ENCODE results near the gene ANTKMT.

ANTKMT gene

GRCh38 chr16:704047-704446, 16.9 kb upstream of the ANTKMT start:
- H3K4me2 ChIP-seq (ENCODE audit: low read length) = no peak overlapping the region

DNA sequence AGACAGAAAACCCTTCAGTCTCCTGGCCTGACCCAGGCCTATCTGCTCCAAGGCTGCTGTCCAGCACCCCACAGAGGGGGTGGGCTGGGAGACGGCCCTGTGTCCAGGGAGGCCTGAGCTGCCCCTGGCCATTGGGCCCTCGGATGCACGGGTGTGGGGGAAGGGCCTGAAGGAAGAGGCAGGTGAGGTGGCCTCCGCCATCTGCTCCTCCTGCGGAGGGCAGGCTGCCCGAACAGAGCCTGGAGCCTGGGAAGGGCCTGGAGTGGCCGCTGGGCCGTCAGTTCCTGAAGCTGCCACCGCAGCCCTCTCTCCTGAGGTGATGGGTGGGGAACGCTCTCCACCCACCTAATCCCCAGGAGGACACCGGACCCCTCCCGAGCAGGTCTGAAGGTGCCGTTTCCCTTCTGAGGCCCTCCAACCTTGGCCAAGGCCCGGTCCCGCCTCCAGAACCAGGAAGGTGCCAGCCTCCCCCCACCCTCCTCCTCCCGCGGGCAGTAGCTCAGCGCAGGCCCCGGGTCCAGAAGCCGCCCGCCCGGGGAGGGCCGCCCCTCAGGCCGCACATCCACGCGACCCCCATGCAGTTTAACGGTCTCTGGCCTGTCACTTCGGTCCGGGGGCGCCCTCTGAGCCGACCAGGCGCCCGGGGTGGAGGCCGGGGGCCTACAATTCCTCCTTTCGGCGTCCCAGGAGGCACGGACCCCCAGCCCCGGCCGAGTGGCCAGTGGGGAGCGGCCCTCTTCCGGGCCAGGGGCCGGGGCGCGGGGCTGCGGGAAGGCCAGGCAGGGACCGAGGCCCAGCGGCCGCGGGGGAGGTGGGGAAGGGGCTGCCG, 16.2 kb upstream of the ANTKMT start:
- Histone ChIP-seq H3K4me1 (ENCODE audit: low read length) (no peaks in the 10 kb centered on the region), H3K27me3 (ENCODE audit: low read depth, low read length) (peaks cover 5% of the 10 kb centered on the region; the same call in 1 of the 2 replicates), H3K9me3 (ENCODE audit: insufficient read depth, low read length) (no peaks in the 10 kb centered on the region), H3K4me3 (ENCODE audit: low read length) (no peak overlapping the region), H3K36me3 (replicated peaks; ENCODE audit: low read depth, low read length) (no peaks in the 10 kb centered on the region), H3K4me2 (ENCODE audit: low read length) (no peak overlapping the region), H3K79me2 (ENCODE audit: low read length) (no peaks in the 10 kb centered on the region), H4K20me1 (ENCODE audit: insufficient read depth, low read length) (no peaks in the 10 kb centered on the region), H3K27ac (ENCODE audit: low read length) (no peak overlapping the region), H3K9ac (ENCODE audit: low read length) (no peak overlapping the region), H2AFZ (ENCODE audit: low read depth, low read length) (no peak overlapping the region)
- TF ChIP-seq, protein P1, sequence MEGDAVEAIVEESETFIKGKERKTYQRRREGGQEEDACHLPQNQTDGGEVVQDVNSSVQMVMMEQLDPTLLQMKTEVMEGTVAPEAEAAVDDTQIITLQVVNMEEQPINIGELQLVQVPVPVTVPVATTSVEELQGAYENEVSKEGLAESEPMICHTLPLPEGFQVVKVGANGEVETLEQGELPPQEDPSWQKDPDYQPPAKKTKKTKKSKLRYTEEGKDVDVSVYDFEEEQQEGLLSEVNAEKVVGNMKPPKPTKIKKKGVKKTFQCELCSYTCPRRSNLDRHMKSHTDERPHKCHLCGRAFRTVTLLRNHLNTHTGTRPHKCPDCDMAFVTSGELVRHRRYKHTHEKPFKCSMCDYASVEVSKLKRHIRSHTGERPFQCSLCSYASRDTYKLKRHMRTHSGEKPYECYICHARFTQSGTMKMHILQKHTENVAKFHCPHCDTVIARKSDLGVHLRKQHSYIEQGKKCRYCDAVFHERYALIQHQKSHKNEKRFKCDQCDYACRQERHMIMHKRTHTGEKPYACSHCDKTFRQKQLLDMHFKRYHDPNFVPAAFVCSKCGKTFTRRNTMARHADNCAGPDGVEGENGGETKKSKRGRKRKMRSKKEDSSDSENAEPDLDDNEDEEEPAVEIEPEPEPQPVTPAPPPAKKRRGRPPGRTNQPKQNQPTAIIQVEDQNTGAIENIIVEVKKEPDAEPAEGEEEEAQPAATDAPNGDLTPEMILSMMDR (IDR thresholded peaks at IDR 0.05; ENCODE audit: low read depth, low read length) = no peak
- TF ChIP-seq EZH2phosphoT487 (IDR thresholded peaks at IDR 0.05; ENCODE audit: low read depth) = no peak

More at GRCh38 chr16:704047-704446, 16.9 kb upstream of the ANTKMT start:
- no peaks in the 10 kb centered on the region for H3K4me1 ChIP-seq (ENCODE audit: low read length)
- H2AFZ ChIP-seq (ENCODE audit: low read depth, low read length) = no peak overlapping the region
- H4K20me1 ChIP-seq (ENCODE audit: insufficient read depth, low read length) = no peaks in the 10 kb centered on the region
- TF ChIP-seq, protein P1 (IDR thresholded peaks at IDR 0.05; ENCODE audit: low read depth, low read length) = no peak
- no peak for TF ChIP-seq EZH2phosphoT487 (IDR thresholded peaks at IDR 0.05; ENCODE audit: low read depth)
- no peak overlapping the region for H3K9ac ChIP-seq (ENCODE audit: low read length)
- H3K27me3 ChIP-seq (ENCODE audit: low read depth, low read length) = no peaks in the 10 kb centered on the region
- no peaks in the 10 kb centered on the region for H3K36me3 ChIP-seq (replicated peaks; ENCODE audit: low read depth, low read length)
- no peak overlapping the region for H3K4me3 ChIP-seq (ENCODE audit: low read length)
- no peaks in the 10 kb centered on the region for H3K79me2 ChIP-seq (ENCODE audit: low read length)
- H3K9me3 ChIP-seq (ENCODE audit: insufficient read depth, low read length) = no peaks in the 10 kb centered on the region
- H3K27ac ChIP-seq (ENCODE audit: low read length) = no peak overlapping the region

- TF ChIP-seq EZH2phosphoT487 (IDR thresholded peaks at IDR 0.05; ENCODE audit: low read depth) = no peak
- TF ChIP-seq, protein P1 (IDR thresholded peaks at IDR 0.05; ENCODE audit: low read depth, low read length) = no peak
- H3K4me1 ChIP-seq (ENCODE audit: low read length) = no peaks in the 10 kb centered on the region
- H3K9me3 ChIP-seq (ENCODE audit: insufficient read depth, low read length) = no peaks in the 10 kb centered on the region
- H3K27ac ChIP-seq (ENCODE audit: low read length) = no peak within 1 kb of the TSS
- peaks cover 13% of the 10 kb centered on the region for H3K27me3 ChIP-seq (ENCODE audit: low read depth, low read length)
- no peaks in the 10 kb centered on the region for H3K79me2 ChIP-seq (ENCODE audit: low read length)
- no peak within 1 kb of the TSS for H3K4me2 ChIP-seq (ENCODE audit: low read length)
- no peak within 1 kb of the TSS for H3K9ac ChIP-seq (ENCODE audit: low read length)
- no peaks in the 10 kb centered on the region for H3K36me3 ChIP-seq (replicated peaks; ENCODE audit: low read depth, low read length)
- no peak within 1 kb of the TSS for H3K4me3 ChIP-seq (ENCODE audit: low read length)
- H4K20me1 ChIP-seq (ENCODE audit: insufficient read depth, low read length) = no peaks in the 10 kb centered on the region
- no peak within 1 kb of the TSS for H2AFZ ChIP-seq (ENCODE audit: low read depth, low read length)
These were observed 15.3 kb upstream of the ANTKMT start, which contains the start of gene FBXL16 for GRCh38 chr16:705431-706188. Gene FBXL16 (minus strand): TSS chr16:705801. CDS start chr16:697405, 8,396 bp downstream.

Measured in OCI-LY3 (cell line).